Measurements from ENCODE around the gene APIP.

Gene APIP

DNA sequence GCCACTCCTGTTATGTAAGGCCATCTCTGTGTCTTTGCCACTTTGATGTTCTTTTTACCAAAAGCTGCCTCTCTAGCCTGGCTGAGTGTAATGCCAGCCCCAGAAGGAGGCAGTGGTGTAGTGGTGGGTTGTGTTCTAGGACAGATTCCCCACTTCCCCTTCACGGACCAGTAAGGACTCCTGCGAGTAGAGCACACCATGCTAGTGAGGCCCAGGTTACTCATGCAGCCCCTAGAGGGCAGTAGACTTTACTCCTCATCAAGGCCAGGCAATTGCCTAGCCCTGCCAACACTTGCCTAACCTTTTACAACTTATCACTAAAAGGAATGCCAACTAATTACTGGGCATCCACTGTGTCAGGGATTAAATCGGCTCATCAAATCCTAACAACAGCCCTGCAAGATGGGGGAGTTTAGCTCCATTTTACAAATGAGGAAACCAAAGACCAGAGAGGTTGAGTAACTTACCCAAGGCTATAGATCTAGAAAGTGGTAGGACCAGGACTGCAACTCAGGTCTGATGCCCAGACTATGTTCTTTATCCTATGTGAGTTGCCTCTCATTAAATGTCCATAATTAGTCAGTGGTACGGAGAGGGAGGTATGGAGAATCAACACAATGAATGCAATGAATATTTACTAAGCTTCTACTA is 75.3 kb downstream of the APIP start:
- DNase-seq (ENCODE audit: low read depth), result peak; percentile 4

DNA sequence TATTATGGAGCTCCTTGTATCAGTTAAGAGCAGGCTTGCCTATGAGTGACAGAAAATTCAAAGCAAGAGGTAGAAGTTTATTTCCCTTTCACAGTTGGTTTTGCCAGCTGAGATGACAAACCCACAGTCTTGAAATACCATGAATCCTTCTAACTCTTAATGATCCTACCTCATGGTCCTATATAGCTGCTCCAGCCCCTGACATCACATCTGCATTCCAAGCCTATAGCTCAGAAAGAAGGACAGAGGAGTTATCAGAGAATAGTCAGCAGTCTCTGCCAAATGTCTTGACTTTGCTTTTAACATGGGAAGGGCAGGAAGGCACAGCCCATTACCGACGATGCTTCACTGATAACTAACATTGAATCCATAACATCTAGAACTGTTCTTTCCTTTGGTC is 76.2 kb downstream of the APIP start:
- DNase-seq (ENCODE audit: low read depth), result no peak

DNA sequence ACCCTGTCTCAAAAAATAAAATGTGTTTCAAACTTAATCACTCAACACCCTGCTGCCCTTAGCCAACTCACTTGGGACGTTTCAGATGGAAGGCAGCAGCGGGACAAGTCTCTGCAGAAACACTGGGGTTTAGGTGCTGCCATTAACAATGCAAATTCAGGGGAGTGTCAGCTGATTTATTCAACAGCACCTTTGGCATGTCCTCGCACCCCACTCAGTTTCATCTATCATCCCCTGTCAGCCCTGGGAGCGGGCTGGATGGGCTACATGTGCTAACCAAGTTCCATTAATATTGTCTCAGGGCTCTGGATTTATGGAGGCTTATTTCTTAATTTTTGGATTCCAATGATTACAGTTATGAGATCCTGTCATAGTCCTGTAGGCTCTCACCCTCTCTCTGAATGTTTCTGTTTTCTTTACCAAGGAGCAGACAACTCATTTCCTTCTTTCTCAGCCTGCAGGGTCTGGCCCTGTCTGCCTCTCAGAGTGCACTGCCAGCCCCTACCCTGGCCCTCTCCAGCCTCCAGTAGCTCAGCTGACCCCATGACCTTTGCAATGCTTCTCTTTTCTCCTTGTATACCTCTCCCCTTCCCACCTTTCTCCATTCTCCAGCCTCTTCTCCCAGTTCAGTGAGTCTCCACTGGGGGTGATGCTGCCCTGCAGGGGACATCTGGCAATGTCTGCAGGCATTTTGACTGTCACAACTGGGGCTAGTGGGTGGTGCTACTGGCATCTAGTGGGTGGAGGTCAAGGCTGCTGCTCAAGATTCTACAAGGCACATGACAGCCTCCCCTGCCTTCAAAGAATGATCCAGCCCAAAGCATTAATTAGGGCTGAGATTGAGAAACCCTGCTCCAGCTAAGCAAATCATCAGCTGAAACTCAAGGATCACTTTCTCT is 79.0 kb downstream of the APIP start:
- no peak for DNase-seq (ENCODE audit: low read depth)

DNA sequence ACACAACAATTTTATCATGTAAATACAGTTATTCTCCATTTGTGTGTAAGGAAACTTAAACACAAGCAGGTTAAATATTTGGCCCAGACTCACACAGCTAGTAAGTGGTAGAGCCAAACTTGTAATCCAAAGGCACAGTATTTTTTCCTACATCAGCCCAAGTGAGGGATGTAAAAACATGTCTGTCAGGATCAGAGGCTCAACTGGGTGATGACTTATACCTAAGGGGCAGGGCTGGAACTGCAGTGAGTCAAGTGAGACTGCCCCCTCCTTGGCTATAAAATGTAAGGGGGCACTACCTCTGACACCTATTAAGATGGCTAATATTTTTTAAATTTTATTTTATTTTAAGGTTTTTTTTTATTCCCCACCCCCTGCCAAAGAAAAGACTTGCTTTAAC is 82.6 kb downstream of the APIP start:
- no peak for DNase-seq (ENCODE audit: low read depth)

Measured in HS-27A (cell line).